GM19099 (cell line): ENCODE data around the gene PLA2G2E.

ENCODE experiments used
- POLR2A ChIP-seq: IDR thresholded peaks from 3 replicates; pipeline ENCODE4 v1.6.1; 2011; ENCODE audit warnings: low read depth; ENCODE audit not compliant: insufficient read length; ENCODE audit errors: extremely low read depth

The PLA2G2E gene

DNA sequence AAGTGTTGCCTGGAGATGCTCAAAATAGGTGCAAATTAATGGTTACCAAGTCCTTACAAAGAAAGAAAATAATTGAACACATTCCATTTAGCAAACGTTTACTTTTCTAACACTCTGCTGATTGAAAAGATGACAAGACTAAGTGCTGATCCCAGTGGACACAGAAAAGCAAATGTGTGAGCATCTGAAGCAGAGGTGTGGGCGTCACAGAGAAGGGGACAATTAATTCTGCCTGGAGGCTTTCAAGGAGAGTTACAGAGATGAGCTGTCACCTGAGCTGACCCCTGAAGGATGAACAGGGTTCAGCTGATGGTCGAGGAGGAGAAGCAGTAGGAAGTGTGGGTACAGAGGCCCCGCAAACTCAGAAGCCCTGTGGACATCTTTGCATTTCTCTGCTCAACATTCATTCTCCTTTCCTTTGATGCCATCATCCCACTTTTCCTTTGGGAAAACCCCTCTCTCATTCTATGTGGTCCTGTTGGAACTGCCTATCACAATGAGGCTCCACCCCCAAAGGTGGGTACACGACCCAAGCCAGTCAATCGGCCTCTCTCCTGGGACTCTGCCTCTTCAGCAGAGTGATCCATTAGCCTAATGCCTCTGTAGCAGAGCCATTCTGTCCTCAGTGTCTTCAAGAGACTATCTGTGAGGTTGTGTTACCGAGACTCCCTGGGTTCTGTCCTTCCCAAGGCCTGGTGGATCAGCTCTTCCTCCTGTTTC, 17.2 kb upstream of the PLA2G2E start:
- TF ChIP-seq POLR2A: no peak

DNA sequence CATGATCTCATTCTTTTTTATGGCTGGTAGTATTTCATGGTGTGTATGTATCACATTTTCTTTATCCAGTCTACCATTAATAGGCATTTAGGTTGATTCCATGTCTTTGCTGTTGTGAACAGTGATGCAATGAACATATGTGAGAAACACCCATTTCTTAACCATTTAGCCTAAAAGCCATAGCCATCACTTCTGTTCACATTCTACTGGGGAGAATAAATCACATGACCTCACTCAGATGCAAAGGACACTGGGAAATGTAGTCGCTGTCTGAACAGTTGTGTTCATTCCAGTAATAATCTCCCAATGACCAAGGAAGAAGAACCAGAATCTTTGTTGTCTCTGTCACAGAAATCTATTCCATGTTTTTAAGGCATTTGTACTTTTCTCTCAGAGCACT, 15.1 kb upstream of the PLA2G2E start:
- TF ChIP-seq POLR2A: no peak

DNA sequence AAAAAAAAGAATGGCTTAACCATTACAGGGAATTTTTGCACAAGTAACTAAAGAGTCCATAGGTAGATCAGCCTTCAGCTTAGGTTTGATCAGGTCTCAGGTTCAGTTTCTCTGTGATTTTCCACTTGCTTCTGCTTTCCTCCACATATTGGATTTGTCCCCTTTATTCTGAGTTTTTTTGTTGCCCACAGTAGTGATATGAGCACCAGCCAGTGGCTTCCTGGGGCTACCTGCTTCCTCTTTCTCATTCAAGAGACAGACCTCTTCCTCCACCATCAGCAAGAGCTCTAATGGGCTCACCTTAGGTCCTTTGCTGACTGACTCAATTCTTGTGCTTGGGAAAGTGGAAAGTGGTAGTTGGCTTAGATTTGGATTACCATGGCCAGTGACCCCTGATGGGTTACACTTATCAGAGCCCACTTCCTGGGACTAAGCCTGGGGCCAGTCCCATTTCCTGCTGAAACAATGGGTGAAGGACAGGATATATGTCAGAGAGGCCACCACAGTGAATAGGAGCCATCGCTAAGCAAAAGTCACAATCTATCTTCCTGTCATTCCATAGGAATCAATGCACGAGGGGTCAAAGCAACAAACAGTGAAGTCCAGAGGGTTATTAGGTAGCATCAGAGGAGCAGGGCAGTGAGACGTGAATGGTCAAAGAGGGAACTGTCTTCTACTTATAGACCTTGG, 12.8 kb upstream of the PLA2G2E start:
- no peak for TF ChIP-seq POLR2A

DNA sequence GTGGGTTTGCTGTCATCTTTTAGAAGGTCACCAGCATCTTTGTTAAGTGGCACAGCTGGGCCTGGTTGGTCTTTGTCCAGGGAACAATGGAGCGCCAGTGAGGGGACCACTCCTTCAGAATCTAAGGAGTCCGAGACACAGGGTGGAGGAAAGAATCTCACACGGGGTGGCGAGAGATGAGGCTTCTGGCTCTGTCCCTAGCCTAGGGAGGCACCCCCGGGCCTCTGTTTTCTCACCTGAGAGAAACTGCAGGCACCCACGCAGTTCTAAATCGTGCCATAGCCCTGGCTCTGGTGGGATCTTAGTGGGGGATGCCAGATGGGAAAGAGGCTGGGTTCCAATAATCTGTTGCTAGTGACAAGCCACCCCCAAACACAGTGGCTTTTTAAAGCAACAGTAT, 10.9 kb upstream of the PLA2G2E start:
- TF ChIP-seq POLR2A: no peak

DNA sequence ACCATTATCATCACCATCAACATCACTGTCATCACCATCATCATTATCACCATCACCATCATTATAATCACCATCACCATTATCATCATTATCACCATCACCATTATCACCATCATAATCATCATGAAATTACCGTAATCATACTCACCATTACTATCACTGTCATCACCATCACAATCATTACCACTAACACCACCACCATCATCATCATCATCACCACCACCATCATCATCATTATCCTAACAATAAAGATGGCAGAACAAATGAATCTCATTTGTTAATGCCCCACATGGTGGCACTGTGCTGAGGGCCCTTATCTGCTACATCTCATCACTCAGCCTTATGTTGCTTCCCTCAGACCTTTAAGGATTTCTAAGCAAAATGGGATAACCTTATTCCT, 9.4 kb upstream of the PLA2G2E start:
- no peak for TF ChIP-seq POLR2A

DNA sequence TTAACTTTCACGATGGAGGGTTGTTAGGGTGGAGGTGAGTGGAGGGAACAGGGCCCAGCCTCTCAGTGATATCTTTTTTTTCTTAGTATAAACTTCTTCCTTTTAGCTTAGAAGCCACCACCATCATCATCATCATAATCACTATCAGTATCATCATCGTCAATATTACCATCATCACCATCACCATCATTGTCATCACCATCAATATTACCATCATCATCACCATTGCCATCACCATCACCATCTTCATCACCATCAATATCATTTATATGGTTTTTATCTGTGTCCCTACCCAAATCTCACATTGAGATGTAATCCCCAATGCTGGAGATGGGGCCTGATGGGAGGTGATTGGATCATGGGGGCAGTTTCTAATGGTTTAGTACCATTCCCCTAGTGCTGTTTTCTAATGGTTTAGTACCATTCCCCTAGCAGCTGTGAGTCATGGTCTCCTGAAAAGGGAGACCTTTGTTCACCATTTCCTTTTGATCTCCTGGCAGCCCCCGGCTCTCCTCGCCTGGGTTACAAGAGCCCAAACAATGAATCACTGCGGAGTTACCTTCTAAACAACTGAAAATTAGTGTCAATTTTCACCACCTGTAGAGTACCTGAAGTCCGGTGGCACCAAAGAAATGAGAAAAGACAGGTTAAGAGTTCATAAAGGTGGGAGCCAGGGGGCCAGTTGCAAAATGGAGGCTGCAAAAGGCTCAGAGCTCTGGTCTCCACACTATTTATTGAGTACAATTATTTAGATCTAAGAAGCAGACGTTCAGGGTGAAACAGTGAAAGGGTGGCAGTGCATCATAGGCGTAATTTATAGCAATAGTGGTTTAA, 3.1 kb upstream of the PLA2G2E start:
- TF ChIP-seq POLR2A: no peak

DNA sequence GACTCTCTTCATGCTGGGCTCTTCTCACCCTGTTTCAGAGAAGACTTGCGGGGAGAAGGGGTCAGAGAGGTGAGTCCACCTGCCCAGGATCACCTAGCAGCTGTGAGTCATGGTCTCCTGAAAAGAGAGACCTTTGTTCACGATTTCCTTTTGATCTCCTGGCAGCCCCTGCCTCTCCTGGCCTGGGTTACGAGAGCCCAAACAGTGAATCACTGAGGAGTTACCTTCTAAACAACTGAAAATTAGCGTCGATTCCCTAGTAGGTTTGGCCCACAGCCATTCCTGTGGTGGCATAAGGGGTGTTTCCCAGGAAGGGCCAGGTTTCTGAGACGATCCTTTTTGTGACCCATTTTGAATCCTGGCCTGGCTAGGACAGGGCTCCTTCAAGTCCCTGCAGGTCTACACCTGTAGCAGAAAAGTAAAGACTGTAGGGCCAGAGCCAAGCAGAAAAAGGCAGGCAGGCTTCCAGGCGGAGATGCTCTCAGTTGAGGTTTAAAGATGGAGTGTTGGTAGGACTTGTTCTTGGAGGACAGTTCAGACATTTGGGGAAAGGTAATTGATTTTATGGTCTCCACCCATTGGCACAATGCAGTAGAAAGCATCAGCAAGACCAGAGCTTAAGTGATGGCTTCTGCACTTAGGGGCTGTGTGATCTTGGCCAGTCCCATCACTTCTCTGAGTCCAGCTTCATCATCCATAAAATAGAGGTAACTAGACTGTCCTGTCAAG, 2.1 kb upstream of the PLA2G2E start:
- TF ChIP-seq POLR2A: no peak

DNA sequence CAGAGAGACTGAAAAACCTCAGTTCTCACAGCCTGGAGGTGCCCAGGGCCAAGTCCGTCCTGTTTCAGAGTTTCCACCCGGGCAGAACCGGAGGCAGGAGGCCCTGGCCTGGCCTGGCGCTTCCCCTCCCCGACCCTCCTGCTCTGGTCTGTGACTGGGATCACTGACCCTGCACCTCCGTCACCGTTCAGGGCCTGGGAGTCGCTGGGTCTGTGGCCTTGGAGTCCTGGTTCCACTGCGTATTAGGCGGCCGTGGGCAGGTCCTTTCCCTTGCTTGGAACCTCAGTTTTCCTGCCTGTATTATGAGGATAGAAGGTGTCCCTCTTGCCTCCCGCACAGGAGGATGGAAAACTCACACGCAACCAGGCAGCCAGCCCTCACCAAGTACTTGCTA, 533 bp upstream of the PLA2G2E start:
- no peak for TF ChIP-seq POLR2A

DNA sequence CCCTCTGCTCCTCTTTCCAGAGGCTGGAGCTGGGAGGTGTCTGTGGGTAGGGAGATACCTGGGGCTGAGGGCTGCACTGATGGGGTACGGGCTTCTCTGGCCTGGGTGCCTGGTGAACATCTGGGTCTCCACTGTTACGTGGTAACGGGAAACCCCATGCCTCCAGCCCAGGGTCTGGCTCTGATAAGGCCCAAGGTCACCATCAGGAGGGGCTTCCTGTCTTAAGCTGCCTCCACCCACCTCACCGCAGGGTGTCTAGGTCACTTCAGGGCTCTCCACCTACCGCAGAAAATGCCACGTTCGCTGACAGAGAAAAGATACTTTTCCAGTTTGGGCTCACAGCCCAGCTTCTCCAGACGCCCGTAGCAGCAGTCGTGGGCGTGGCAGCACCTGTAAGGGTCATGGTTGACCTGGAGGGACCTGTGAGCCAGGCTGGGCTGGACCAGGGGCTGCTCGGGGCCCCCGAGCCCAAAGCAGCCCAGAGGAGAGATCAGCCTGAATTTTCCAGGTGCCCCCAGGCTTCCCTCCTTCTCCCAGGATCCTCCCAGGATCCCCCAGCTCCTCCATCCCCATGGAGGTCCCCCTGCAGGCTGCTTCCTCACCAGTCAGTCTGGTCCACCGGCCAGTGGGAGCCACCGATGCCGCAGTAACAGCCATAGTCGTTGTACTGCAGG, 1.3 kb downstream of the PLA2G2E start:
- no peak for TF ChIP-seq POLR2A

DNA sequence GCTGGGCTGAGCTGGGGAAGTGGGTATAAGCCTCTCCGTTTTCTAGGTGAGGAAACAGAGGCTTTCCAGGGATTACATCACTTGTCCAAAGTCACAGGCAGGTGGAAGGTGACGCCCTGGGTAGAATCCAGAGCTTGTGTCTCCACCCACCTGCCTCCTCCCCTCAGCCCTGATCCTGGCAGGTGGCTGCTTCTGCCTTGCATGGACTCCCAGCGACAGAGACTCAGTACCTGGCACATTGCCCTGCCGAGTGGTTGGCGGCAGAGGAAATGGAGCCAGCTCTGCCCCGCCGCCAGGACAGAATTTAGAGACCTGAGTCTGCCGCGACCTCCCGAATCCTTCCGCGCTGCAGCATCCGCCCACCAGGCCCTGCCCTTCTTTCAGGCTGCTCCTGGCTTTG, 2.1 kb downstream of the PLA2G2E start:
- no peak for TF ChIP-seq POLR2A

DNA sequence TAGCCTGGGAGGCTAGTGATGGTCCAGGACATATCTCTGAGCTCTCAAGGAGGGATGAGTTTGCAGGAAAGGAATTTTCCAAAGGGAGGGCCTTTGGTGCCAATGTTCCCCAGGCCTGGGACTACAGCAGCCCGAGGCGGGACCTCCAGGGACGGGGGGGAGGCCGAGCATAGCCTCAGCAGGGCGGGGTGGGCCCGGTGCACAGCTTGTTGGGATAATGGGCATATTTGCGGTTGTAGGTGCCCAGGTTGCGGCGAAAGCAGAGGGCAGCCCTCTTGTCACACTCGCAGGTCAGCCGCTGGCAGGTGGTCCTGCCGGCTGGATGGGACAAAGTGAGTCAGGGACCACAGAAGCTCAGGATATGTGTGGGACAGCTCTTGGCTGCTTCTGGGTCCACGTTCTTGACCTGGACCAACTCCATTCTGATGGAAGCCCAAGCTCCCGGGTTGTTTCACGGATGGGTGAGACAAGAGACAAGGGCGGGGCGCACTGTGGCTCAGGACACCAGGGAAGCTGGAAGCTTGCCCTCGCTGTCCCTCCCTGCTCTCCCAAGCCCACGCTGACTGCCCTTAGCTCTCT, 3.2 kb downstream of the PLA2G2E start:
- no peak for TF ChIP-seq POLR2A

DNA sequence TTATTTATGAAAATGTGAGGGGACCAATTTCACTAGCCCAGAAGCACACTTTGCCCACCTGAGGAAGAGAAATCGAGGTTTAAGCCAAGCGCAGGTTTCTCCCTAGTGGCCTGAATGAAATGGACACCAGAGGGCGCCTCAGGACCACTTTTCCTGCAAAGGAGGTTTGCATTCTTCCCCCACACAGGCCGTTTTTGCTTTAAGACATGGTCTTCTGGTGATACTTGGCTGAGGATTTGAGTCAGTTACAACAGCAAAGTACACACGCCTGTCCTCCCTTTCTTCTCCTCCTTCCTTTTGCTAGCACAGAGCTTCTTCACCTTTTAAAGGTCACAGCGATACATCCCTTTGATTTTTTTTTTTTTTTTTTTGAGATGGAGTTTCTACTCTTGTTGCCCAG, 5.4 kb downstream of the PLA2G2E start:
- TF ChIP-seq POLR2A: no peak

DNA sequence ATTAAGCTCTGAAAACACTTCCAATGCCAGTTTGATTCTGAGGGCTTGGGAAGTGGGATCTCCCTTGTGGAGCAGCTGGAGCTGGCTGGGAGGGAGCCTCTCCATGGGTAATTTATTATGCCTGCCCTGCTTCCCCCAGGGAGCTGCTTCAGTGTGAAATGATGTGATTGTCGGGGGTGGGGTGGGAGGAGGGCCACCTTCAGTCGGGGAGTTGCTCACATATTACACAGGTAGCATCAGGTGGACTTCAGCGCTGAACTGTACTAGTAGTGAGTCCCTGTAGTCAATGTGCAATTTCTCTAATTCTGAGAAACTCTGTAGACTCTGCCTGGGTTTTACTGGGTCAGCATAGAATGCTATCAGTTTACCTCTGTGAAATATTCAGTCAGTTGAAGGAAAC, 12.8 kb downstream of the PLA2G2E start:
- TF ChIP-seq POLR2A: no peak

DNA sequence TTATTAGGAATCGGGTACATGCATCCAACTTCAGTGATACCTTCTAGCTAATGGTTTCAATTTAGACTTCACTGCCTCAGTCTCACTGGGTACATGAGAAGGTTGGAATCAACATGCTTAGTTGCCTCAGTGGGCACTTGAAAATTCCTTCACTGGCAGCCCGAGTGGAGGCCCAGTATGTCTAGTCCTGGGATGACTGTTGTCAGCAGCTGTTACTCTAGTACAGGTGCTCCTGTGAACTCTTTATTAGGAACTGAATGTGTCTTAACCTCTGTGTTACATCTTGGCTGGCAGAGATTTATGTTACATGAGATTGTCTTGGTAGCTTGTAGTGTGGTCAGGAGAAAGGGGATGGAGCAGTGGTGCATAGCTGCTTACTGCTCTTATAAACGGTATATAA, 13.4 kb downstream of the PLA2G2E start:
- TF ChIP-seq POLR2A: no peak
